Measurements from ENCODE around the gene ATP6V0C.

- TF ChIP-seq, protein P1, sequence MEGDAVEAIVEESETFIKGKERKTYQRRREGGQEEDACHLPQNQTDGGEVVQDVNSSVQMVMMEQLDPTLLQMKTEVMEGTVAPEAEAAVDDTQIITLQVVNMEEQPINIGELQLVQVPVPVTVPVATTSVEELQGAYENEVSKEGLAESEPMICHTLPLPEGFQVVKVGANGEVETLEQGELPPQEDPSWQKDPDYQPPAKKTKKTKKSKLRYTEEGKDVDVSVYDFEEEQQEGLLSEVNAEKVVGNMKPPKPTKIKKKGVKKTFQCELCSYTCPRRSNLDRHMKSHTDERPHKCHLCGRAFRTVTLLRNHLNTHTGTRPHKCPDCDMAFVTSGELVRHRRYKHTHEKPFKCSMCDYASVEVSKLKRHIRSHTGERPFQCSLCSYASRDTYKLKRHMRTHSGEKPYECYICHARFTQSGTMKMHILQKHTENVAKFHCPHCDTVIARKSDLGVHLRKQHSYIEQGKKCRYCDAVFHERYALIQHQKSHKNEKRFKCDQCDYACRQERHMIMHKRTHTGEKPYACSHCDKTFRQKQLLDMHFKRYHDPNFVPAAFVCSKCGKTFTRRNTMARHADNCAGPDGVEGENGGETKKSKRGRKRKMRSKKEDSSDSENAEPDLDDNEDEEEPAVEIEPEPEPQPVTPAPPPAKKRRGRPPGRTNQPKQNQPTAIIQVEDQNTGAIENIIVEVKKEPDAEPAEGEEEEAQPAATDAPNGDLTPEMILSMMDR (IDR thresholded peaks at IDR 0.05): no peak
- no peak for TF ChIP-seq EZH2 (IDR thresholded peaks at IDR 0.05; ENCODE audit: borderline replicate concordance, insufficient read depth, low read depth, low read length, poor library complexity, severe bottlenecking)
Observed at GRCh38 chr16:2535625-2536013, 21.9 kb downstream of the ATP6V0C start.
